GM19023 (cell line): ENCODE results near the gene METAP1D.
A peak's percentile ranks its signal among the peaks of the same experiment; 100 is the strongest.
"Not testable (repeated sequence)": the region's sequence is repeated elsewhere in the genome, so short reads cannot be mapped to it uniquely, and the experiment has no call there.

Experiments used
- ATAC-seq: cut with Tn5 transposase; IDR thresholded peaks from one replicate; pipeline ENCODE4 v1.9.1; 2021; ENCODE audit warnings: mild to moderate bottlenecking, moderate library complexity; ENCODE audit not compliant: unreplicated experiment

The METAP1D gene

GRCh38 chr2:171996021-171996420, 3.7 kb upstream of the METAP1D start:
- no peak for ATAC-seq

- ATAC-seq, result not testable (repeated sequence)
Observed at GRCh38 chr2:171997031-171997430, 2.7 kb upstream of the METAP1D start.

GRCh38 chr2:171999161-171999560, 592 bp upstream of the METAP1D start:
- no peak for ATAC-seq

GRCh38 chr2:172000696-172001361, 1.1 kb downstream of the METAP1D start:
- ATAC-seq, result no peak

- ATAC-seq, result no peak
Observed at GRCh38 chr2:172007372-172007771, 7.6 kb downstream of the METAP1D start.

GRCh38 chr2:172009823-172010222, 10.1 kb downstream of the METAP1D start:
- ATAC-seq, result no peak

- ATAC-seq, result no peak
Observed at GRCh38 chr2:172011812-172012575, 12.2 kb downstream of the METAP1D start.

- no peak for ATAC-seq
Observed at GRCh38 chr2:172012677-172013391, 13.1 kb downstream of the METAP1D start.

GRCh38 chr2:172013396-172013795, 13.6 kb downstream of the METAP1D start:
- peak; percentile 55 for ATAC-seq

GRCh38 chr2:172021074-172021931, 21.6 kb downstream of the METAP1D start:
- ATAC-seq, result no peak

GRCh38 chr2:172021955-172022354, 22.2 kb downstream of the METAP1D start:
- no peak for ATAC-seq

GRCh38 chr2:172031536-172031935, 31.8 kb downstream of the METAP1D start:
- ATAC-seq, result no peak

- ATAC-seq, result no peak
Observed at GRCh38 chr2:172038121-172038520, 38.4 kb downstream of the METAP1D start.

- no peak for ATAC-seq
Observed at GRCh38 chr2:172038604-172039003, 38.9 kb downstream of the METAP1D start.

- ATAC-seq, result no peak
Observed at GRCh38 chr2:172039011-172039704, 39.4 kb downstream of the METAP1D start.

GRCh38 chr2:172040311-172040710, 40.6 kb downstream of the METAP1D start:
- no peak for ATAC-seq

- ATAC-seq, result no peak
Observed at GRCh38 chr2:172046080-172046678, 46.4 kb downstream of the METAP1D start.

- ATAC-seq, result no peak
Observed at GRCh38 chr2:172046866-172047565, 47.3 kb downstream of the METAP1D start.
